H1 (cell line): Measurements from ENCODE around the gene TTI1. TPM values are rescaled to one million over a fixed set of nuclear protein-coding genes. Genes with fewer than 3 reads are reported as not detected.
A peak's percentile ranks its signal among the peaks of the same experiment; 100 is the strongest.

ENCODE experiments used
- CTBP2 ChIP-seq: IDR thresholded peaks from 2 replicates; pipeline ENCODE4 v1.7.0; 2011; ENCODE audit warnings: borderline replicate concordance, mild to moderate bottlenecking, moderate library complexity, mixed read lengths, low read length; ENCODE audit not compliant: insufficient read depth, insufficient read length
- RAD21 ChIP-seq, 2 experiments: IDR thresholded peaks in 1 of 2; conservative IDR thresholded peaks in 1 of 2; 2 replicates each; pipeline ENCODE4 v1.6.1; 2011; ENCODE audit warnings: low read depth in 2 of 2, low read length in 2 of 2, improper control_type of control experiment in 1 of 2, inconsistent platforms in 1 of 2, mild to moderate bottlenecking in 1 of 2, moderate library complexity in 1 of 2
- TEAD4 ChIP-seq: IDR thresholded peaks from 2 replicates; pipeline ENCODE4 v1.6.1; 2012; ENCODE audit warnings: low read depth, low read length, inconsistent platforms, mixed read lengths
- polyA plus RNA-seq, 7 experiments: library from polyadenylated mRNA; depleted of rRNA in 3 of 7; stranded (reverse) in 5 of 7; unstranded in 2 of 7; fragments of >200 nt in 5 of 7; fragments of 200-250 nt in 2 of 7; gene quantifications; 1 replicate in 5 of 7; 2 replicates in 1 of 7; 4 replicates in 1 of 7; pipeline versions ENCODE4 v1.2.1 to v1.2.3, GENCODE V29; 2011 to 2013; ENCODE audit warnings: missing spikeins in 2 of 7, mixed read lengths in 2 of 7
- total RNA-seq: library from RNA; stranded (reverse); fragmentation: NEBNext Ultra II Directional; extraction: Animal tissue kit (Norgen Biotek cat#: 25700); gene quantifications from 2 replicates; pipeline ENCODE4 v1.2.1, GENCODE V29; 2021
- TF ChIP-seq, protein P1 (sequence below): fragments of 300-600 bp; sonication (generic); IDR thresholded peaks from 2 replicates; pipeline ENCODE4 v1.7.1; 2012; ENCODE audit warnings: low read length, moderate library complexity, mild to moderate bottlenecking, inconsistent platforms; ENCODE audit not compliant: insufficient replicate concordance

TTI1 gene
- total and polyA plus RNA-seq, 2 of the 8 experiments (the other 6 are each of a cell fraction or from before 2014, with no cell fraction given) = 34.1 to 47.0 TPM

DNA sequence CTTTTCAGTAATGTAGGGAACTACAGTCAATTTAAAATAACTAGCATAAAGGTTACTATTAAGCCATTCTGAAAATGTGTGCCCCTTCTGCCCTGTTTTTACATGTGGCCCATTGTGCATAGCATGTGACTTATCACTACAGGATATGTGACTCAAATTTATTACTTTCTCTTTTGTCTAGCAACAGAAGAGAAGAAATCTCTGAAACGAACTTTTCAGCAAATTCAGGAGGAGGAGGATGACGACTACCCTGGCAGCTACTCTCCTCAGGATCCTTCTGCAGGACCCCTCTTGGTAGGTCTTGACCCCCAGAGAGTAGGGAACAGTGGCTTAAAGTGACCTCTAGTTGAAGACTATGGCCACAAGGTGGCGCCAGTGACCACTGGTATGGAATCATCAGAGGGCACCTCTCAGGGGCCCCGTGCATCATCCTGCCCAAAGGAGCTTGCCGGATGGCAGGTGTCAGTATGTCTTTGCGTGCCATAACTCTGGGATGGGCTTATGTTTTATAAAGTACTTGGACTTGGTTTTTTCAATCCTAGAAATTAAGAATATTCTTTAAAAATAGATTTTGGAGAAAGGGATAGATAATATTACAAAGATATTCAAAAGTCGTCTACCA lies 24.2 kb upstream of the TTI1 start (continued):
- TF ChIP-seq CTBP2 (no peak), TEAD4 (peak; percentile 16; the same call in 1 of the 2 replicates), RAD21 (IDR thresholded peaks at IDR 0.05 in 1 of 2, conservative IDR thresholded peaks at IDR 0.05 in 1 of 2; ENCODE audit: low read depth in 2 of 2, low read length in 2 of 2) (peak; percentile 85 to 90)
- TF ChIP-seq, protein P1, sequence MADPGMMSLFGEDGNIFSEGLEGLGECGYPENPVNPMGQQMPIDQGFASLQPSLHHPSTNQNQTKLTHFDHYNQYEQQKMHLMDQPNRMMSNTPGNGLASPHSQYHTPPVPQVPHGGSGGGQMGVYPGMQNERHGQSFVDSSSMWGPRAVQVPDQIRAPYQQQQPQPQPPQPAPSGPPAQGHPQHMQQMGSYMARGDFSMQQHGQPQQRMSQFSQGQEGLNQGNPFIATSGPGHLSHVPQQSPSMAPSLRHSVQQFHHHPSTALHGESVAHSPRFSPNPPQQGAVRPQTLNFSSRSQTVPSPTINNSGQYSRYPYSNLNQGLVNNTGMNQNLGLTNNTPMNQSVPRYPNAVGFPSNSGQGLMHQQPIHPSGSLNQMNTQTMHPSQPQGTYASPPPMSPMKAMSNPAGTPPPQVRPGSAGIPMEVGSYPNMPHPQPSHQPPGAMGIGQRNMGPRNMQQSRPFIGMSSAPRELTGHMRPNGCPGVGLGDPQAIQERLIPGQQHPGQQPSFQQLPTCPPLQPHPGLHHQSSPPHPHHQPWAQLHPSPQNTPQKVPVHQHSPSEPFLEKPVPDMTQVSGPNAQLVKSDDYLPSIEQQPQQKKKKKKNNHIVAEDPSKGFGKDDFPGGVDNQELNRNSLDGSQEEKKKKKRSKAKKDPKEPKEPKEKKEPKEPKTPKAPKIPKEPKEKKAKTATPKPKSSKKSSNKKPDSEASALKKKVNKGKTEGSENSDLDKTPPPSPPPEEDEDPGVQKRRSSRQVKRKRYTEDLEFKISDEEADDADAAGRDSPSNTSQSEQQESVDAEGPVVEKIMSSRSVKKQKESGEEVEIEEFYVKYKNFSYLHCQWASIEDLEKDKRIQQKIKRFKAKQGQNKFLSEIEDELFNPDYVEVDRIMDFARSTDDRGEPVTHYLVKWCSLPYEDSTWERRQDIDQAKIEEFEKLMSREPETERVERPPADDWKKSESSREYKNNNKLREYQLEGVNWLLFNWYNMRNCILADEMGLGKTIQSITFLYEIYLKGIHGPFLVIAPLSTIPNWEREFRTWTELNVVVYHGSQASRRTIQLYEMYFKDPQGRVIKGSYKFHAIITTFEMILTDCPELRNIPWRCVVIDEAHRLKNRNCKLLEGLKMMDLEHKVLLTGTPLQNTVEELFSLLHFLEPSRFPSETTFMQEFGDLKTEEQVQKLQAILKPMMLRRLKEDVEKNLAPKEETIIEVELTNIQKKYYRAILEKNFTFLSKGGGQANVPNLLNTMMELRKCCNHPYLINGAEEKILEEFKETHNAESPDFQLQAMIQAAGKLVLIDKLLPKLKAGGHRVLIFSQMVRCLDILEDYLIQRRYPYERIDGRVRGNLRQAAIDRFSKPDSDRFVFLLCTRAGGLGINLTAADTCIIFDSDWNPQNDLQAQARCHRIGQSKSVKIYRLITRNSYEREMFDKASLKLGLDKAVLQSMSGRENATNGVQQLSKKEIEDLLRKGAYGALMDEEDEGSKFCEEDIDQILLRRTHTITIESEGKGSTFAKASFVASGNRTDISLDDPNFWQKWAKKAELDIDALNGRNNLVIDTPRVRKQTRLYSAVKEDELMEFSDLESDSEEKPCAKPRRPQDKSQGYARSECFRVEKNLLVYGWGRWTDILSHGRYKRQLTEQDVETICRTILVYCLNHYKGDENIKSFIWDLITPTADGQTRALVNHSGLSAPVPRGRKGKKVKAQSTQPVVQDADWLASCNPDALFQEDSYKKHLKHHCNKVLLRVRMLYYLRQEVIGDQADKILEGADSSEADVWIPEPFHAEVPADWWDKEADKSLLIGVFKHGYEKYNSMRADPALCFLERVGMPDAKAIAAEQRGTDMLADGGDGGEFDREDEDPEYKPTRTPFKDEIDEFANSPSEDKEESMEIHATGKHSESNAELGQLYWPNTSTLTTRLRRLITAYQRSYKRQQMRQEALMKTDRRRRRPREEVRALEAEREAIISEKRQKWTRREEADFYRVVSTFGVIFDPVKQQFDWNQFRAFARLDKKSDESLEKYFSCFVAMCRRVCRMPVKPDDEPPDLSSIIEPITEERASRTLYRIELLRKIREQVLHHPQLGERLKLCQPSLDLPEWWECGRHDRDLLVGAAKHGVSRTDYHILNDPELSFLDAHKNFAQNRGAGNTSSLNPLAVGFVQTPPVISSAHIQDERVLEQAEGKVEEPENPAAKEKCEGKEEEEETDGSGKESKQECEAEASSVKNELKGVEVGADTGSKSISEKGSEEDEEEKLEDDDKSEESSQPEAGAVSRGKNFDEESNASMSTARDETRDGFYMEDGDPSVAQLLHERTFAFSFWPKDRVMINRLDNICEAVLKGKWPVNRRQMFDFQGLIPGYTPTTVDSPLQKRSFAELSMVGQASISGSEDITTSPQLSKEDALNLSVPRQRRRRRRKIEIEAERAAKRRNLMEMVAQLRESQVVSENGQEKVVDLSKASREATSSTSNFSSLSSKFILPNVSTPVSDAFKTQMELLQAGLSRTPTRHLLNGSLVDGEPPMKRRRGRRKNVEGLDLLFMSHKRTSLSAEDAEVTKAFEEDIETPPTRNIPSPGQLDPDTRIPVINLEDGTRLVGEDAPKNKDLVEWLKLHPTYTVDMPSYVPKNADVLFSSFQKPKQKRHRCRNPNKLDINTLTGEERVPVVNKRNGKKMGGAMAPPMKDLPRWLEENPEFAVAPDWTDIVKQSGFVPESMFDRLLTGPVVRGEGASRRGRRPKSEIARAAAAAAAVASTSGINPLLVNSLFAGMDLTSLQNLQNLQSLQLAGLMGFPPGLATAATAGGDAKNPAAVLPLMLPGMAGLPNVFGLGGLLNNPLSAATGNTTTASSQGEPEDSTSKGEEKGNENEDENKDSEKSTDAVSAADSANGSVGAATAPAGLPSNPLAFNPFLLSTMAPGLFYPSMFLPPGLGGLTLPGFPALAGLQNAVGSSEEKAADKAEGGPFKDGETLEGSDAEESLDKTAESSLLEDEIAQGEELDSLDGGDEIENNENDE = no peak
